KBM-7 (cell line): ENCODE measurements around the gene LDLRAD4.

ENCODE experiments used
- DNase-seq: peaks from one replicate; pipeline ENCODE4 v3.0.0-alpha.2; 2015
- in situ Hi-C: fragments of 300-500 bp; cut with MboI; formaldehyde crosslinking; loops from 2 replicates; pipeline ENCODE4 v1.14.3; 2020; ENCODE audit warnings: low sequenced_read_pairs, low pct_unique_long_range_greater_than_20kb, mixed read lengths

The LDLRAD4 gene

DNA sequence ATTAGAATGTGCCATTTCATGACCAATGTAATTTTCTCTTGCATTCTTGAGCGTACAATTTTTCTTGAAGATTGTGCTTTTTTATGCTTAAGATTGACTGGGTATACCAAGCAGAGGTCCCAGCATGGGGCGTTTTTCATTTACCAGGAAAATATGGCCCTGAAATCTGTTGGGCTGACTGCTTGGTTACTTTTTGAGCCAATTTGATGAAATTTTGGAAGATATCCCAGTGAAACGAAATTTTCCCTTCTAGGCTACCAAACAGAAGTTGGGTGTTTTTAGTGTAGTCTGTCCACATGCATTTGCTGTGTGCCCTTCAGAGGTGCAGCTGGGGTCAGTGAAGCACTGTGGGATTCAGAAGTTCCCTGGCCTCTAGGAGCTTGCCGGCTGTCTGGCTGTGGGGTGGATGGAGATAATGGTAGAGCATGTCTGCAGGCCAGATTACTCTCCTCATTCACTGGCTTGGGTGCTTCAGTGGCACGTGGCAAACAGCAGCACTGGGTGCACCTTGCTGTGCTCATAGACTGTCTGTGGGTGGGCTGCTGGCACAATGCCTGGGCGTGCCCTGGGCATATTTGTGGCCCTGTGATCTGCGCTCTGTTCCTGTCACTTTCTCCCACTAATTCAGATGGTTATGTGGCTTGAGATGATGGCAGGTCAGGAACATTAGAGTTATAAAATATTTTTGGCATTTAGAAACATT is 73.3 kb downstream of the LDLRAD4 start:
- DNase-seq: no peak
- in situ Hi-C loops: no loop called here

DNA sequence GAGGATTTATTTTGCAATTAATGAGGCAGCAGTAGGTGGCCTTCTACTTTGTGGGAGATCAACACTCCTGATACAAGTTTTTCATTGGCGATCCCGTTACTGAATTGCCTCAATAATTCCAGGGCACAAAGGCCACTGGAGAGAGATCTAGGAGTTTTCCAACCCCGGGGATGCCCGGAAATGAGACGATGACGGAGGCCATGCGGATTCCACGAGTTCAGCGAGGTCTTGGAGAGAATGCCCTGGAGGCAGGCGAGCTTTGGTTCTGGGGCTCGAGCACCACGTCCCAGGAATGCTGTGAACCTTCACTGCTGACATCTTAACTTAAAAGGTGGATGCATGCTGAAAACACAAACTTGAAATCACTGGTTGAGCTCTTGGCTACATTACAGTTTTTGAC is 74.2 kb downstream of the LDLRAD4 start:
- no peak for DNase-seq
- in situ Hi-C loops: no loop called here

DNA sequence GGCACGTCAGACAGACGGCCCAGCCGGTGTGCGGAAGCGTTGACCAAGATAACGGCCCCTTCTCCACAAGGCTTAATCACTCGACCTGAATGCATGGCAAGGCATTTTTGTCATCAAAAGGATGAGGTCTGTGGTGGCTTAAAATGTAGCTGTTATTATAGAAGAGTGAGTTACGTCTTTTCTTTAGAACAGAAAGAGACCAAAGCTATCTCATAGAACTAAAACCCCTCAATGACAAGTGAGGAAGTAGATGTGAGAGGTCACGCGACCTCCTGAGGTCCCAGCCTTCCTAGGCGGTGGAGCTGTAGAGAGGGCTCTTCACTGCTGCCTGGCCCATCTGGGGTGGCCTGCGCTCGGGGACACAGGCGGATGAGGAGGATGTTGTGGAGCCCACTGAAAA is 75.7 kb downstream of the LDLRAD4 start:
- no peak for DNase-seq
- in situ Hi-C loops: no loop called here

DNA sequence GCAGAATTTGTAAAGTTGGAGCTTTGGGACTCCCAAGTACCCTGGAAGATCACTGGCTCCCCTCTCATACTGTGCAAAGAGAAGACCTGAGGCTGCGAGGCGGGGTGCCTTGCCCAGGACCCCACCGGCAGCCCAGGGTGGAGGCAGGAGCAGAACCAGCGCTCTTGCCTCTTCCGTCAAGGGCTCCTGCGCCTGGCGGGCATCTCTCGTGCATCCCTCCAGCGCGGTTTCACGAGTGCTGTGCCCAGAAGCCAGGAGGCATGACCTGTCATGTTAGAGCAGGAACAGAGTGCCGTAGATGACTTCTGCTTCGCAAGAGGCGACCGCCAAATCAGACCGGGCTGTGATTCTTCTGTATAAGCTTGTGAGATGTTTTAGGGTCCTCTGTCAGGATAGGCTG is 77.3 kb downstream of the LDLRAD4 start:
- in situ Hi-C loops: no loop called here
- no peak for DNase-seq

DNA sequence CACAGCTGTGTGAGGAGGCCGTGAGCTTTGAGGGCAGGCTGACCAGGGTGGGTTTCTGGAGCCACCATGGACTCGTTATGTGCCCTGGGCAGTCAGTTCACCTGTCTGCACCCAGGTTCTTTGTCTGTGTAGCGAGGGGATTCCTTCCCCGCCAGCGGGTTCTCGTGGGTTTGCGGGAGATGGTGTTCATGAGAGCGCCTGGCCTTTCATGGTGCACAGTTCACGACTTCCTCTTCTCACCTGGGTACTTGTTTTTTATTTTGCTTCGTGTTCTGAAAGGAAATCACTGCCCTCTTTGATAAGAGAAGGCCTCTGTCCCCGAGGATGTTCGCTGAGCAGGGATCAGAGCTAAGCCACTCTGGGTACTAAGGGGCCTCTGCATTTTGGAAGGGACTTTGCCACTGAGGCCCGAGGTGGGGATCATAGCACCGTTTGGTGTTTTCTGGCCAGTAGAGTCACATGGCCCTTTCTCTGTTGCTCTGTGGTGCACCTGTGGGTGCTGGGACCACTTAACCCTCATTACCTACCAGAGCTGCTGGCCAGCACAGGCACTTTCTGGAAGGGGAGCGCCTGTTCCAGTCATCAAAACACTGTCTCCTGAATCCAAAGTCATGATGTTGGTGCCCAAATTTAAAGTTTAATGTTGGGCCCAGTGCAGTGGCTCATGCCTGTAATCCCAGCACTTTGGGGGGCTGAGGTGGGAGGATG is 78.5 kb downstream of the LDLRAD4 start:
- in situ Hi-C loops: no loop called here
- DNase-seq: no peak

DNA sequence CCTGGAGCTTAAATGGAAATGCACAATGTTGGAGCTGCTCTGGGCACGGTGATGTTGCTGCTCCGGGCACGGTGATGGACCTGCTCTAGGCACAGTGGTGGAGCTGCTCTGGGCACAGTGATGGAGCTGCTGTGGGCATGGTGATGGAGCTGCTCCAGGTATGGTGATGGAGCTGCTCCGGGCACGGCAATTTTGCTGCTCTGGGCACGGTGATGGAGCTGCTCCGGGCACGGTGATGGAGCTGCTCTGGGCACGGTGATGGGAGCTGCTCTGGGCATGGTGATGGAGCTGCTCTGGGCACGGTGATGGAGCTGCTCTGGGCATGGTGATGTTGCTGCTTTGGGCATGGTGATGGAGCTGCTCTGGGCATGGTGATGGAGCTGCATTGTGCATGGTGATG is 79.7 kb downstream of the LDLRAD4 start:
- no peak for DNase-seq
- in situ Hi-C loops: no loop called here

DNA sequence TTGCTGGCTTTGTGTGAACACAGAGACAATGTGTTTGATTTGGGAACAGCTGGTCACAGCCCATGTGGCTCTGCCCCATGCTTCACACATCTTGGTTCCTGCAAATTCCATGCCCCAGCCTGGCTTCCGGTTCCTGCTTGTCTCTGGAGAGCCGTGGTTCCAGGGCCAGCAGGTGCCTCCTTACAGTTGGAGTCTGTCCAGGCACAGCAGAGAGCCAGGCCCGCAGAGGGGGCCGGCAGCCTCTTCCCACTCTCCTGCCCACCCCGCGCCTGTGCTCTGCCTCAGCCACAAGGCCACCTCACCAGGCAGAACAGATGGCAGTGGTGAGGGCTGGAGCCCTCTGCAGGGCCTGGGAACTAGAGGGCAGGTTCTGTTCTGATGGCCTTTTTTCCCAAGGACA is 81.5 kb downstream of the LDLRAD4 start:
- in situ Hi-C loops: no loop called here
- no peak for DNase-seq

DNA sequence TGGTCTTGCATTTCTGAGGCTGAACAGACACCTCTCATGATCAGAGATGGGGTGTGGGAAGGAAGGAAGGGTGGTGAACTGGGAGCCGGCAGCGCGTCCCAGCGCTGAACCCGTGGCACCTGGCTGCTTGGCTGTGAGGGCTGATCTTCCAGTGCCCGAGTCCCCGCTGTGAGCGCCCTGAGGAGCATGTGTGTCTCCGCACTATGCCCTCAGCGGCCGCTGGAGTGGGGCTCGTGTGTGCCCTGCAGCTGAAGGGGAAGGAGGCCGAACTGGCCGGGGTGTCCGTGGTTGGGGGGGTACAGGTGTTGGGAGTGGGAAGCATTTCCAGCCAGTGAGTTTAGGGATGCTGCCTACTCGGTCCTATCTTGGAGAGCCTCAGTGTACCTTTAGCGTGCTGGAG is 82.2 kb downstream of the LDLRAD4 start:
- no peak for DNase-seq
- in situ Hi-C loops: no loop called here

DNA sequence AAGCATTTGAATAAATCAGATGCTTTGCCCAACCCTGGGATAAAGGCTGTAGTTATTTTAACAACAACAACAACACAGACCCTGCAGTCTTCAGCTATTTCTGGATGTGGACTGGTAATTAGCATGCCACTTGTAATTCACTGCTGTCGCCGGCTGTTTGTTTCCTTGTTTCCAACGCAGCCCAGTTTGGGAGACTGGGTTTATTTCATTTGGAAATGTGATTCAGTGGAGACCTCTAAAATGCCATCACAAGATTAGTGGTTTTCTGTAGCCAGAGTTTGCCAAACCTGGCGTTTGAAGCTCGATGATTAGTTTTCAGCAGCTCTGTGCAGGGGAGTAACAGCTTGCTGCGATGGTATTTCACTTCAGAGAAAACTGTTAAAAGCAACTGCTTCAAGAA is 83.5 kb downstream of the LDLRAD4 start:
- no peak for DNase-seq
- in situ Hi-C loops: no loop called here

DNA sequence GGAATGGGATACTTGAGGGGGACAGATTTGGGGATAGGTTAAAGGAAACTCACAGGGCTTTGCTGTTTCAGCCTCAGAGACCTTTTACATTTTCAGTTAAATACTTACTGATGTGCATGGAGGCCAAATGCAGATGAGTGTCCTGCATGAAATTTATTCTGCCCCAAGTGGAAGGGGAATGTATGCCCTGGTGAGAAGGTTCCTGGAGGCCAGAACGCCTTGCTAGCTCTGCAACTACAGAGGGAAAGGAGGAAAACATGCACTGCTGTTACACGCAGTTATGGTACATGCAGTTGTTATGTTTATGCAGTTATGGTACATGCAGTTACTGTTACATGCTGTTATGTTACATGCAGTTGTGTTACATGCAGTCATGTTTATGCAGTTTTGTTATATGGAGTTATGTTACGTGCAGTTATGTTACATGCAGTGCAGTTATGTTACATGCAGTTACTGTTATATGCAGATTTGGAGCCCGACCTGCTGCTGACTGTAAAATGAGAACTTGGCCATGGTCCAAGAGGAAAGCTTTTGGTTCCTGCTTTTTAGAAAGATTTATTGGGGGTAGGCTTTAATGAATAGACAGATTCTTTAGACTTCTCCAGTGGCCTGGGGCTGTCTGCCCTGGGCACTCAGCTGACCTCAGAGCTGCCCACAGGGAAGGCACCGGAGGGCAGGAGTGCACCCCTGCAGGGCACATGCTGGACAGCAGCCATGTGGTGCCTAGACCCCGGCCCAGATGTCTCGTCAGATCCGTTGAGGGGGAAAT is 84.1 kb downstream of the LDLRAD4 start:
- DNase-seq: peak; percentile 81
- in situ Hi-C loops: no loop called here

DNA sequence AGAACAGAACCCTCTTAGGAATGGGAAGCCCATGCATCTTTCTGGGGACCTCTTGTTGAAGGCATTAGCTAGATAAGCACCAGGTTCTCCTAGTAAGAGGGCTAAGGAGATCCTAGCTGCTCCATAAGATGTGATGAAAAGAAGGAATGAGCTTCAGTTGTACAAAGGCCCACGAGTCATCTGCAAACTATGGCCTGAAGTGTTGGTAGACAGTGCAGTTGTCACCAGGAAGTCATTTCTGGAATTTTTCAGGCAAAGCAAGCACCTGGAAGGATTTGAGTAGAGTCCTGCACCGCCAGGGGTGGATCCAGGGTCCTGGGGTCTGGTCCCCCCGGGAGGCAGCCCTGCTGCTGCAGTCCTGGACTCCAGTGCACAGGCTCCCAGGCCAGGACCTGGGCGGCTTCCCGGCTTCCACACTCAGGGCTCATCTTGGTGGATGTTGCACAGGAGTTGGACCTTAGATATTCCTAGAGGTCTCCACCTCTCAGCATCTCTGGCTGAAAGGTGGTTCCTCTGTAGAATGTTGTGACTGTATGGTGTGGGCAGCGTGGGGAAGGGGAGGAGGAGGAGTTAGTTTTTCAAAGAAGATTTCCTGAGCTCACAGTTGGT is 85.3 kb downstream of the LDLRAD4 start:
- in situ Hi-C loops: no loop called here
- no peak for DNase-seq

DNA sequence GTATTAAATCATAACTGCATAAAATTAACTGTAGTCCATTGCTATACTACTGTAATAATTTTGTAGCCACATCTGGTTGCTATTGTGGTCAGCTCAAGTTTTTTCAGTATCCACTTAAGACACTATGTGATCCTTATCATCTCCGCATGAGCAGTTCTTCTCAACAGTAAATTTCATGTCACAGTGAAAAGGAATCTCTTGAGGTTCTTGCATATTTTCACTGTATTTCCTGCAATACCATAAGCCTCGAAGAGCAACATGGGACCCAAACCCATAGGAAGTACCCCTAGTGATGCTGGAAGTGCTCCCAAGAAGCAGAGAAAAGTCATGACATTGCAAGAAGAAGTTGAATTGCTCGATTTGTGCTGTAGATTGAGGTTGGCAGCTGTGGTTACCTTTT is 86.7 kb downstream of the LDLRAD4 start:
- peak; percentile 48 for DNase-seq
- in situ Hi-C loops: no loop called here

DNA sequence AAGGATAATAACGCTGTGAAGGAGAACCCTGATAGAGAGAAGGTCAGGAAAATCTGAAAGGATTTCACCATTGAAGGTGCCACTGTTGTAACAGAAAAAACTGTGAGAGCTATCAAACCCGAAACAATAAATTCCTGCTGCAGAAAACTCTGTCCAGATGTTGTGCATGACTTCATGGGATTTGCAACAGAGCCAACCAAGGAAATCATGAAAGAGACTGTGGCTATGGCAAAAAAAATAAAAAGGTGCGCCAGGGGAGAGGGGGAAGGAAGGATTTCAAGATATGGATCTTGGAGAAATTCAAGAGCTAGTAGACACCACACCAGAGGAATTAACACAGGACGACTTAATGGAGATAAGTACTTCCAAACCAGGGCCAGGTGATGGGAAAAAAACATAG is 88.0 kb downstream of the LDLRAD4 start:
- in situ Hi-C loops: no loop called here
- no peak for DNase-seq

DNA sequence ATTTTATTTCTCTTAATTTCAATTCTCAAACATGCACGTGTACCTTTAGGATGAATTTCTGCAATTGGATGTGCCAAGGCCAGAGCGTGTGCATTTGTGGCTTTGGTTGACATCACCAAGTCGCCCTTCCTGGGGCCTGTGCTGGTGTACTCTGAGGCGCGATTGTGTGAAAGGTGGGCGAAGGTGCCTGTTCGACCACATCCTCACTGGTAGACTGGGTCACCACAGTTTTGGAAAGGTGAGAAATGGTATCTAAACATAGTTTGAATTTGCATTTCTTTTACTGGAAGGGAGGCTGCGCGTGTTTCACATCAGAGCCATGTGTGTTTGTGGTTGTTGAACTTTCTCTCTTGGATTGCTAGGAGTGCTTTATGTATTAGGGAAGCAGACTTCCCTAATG is 89.8 kb downstream of the LDLRAD4 start:
- in situ Hi-C loops: no loop called here
- DNase-seq: no peak

DNA sequence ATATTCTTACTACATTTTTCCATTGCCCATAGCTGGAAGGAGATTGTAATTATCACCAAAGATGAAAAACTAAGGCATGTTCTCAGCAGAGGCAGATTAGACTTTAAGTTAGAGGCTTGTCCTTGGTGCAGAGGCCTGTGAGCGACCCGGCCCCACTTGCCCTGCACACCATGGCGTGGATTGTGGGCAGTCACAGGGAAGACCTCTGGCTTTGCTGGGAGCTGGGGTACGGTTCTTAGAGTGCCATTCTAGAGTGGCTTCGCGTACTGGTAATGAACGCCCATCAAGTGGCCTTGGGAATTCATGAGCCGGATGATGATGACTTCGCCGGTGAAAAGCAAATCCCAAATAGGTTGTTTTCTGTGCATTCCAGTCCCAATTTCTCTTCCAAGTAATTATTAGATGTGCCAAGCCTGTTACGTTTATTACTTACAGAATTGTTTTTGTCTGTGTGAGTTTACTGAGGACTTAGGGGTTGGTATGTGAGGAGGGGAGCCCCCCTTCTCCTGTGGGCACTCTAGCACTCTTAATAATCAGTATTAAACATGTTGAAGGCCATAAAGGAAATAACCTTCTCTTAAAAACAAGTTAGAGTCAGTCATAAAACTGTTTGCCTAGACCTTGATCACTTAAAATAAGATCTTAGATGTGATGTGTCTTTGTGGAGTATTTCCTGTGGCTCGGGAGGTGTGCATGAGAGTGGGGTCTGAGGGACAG is 90.6 kb downstream of the LDLRAD4 start:
- no peak for DNase-seq
- in situ Hi-C loops: no loop called here

DNA sequence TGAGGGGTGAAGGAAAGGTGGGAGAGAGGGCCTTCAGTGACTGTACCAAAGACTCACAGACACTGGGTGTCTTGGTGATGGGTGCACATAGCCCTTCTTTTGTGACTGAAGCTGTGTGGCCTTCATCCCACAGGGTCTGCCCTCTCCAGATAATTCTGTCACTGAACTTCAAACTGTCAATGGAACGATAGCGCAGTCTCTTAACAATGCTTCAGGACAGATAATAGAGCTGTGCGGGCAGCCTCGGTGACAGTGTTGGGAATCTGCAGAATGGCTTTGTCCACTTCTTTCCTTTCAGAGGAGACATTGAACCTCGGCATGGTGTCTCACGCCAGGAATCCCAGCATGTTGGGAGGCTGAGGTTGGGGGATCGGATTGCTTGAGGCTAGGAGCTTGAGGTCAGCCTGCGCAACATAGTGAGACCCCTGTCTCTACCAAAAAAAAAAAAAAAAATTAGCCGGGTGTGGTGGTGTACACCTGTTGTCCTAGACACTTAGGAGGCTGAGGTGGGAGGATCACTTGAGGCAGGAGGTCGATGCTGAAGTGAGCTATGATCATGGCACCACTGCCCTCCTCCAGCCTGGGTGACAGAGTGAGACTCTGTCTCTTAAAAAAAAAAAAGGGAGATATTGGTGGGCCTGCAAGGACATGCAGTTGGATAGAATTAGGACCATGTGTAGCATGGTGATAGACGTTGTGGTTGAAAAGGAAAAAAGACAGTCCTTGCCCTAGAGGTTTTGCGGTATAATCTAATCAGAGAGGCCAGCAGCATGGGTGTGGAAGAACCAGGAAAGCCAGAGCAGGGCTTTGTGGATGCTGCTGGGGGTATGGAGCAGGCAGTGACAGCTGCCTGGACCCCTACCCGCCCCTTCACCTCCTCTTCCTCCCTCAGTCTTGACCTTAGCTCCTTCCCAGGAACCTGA is 91.4 kb downstream of the LDLRAD4 start:
- in situ Hi-C loops: no loop called here
- DNase-seq: no peak

DNA sequence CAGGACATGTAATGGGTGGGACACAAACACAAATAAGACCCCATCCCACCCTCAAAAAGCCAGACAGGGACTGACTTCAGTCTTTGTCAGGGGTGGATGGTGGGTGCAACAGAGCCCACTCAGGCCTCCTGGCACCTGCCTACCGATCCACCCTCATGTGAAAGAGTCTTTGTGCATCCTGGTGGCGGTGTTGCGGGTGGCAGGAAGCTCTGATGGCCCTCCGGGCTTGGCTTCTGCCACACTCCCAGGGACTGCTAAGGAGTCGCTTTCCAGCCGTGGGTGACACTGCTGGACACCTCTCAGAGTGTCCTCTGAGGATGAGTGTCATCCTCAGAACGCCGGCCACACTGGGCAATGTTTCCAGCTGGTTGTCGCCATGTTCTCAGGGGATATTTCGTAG is 92.6 kb downstream of the LDLRAD4 start:
- DNase-seq: no peak
- in situ Hi-C loops: no loop called here

DNA sequence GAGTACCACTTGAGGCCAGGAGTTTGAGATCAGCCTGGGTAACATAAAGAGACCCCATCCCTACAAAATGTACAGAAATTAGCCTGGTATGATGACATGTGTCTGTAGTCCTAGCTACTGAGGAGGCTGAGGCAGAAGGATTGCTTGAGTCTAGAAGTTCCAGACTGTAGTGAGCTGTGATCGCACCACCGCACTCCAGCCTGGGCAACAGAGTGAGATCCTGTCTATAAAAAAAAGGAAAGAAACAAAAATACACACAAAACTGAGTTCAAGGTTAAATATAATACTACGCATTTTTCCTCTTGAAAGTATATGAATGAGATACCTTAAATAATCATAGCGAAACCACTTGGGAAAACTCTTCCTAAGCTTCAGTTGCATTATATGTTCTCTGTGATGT is 94.0 kb downstream of the LDLRAD4 start:
- no peak for DNase-seq
- in situ Hi-C loops: no loop called here
